ENCODE data around the gene ARMH3.

- no peak for TF ChIP-seq GATA2 (IDR thresholded peaks at IDR 0.05; ENCODE audit: low read depth, low read length)
- no peak for TF ChIP-seq GATA3 (IDR thresholded peaks at IDR 0.05; ENCODE audit: low read depth, low read length)
Observed at GRCh38 chr10:101968940-101969321, 87.0 kb downstream of the ARMH3 start.

All from SH-SY5Y (cell line).